GM21786 (cell line): ENCODE data around the gene F2R.
"Not testable (repeated sequence)": the region's sequence is repeated elsewhere in the genome, so short reads cannot be mapped to it uniquely, and the experiment has no call there.

Source experiments
- ATAC-seq: cut with Tn5 transposase; IDR thresholded peaks from one replicate; pipeline ENCODE4 v1.9.1; 2021; ENCODE audit not compliant: unreplicated experiment

Gene F2R

DNA sequence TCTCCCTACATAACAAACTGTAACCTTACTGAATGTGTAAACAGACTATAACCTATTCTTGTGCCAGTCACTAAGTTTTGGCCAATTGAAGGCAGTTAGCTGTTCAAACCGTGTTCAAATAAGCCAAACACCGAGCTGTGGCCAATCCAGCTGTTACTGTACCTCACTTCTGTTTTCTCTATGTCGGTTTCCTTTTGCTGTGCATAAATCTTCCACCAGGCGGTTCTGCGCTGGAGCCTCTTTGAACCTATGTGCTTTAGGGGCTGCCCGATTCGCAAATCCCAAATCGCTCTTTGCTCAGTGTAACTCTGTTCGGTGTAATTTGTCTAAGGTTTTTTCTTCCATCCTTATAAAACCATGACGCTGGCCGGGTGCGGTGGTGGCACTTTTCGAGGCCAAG is 31.8 kb downstream of the F2R start:
- no peak for ATAC-seq

DNA sequence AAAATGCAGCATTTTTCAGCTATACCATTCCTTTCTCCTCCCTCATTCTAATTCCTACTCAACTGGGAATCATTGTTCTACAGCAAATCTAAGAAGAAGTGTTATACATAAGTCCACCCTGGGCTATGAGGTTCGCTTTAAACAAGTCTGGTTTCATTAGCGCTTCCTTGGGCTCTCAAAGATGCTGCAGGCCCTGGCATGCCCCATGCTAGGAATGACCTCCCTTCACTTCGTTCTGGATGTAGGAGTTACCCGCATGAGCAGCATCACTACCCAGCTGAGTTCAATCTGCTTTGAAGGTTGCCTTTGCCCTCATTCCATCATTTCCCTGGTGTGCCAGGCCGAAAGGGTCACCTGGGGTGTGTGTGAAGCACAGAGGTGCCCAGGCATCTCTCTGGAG is 35.4 kb downstream of the F2R start:
- ATAC-seq = no peak

DNA sequence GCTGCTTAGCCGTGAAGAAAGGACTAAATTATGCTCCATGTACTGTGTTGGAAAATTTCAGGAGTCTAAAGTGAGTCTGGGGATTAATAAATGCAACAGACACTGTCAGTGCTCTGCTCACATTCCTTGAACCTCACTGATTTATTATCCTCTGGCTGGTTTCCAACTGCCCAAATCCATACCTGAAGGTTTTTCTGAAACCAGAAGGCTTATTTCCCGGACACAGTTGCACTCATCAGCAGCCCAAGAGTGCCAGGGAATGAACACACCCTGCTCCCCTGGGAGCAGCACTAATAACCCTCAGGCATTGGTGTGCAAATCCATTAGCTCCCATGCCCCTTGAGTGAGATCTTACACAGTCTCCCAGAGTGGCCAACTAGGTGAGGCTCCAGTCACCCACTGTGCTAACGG is 38.7 kb downstream of the F2R start:
- no peak for ATAC-seq

DNA sequence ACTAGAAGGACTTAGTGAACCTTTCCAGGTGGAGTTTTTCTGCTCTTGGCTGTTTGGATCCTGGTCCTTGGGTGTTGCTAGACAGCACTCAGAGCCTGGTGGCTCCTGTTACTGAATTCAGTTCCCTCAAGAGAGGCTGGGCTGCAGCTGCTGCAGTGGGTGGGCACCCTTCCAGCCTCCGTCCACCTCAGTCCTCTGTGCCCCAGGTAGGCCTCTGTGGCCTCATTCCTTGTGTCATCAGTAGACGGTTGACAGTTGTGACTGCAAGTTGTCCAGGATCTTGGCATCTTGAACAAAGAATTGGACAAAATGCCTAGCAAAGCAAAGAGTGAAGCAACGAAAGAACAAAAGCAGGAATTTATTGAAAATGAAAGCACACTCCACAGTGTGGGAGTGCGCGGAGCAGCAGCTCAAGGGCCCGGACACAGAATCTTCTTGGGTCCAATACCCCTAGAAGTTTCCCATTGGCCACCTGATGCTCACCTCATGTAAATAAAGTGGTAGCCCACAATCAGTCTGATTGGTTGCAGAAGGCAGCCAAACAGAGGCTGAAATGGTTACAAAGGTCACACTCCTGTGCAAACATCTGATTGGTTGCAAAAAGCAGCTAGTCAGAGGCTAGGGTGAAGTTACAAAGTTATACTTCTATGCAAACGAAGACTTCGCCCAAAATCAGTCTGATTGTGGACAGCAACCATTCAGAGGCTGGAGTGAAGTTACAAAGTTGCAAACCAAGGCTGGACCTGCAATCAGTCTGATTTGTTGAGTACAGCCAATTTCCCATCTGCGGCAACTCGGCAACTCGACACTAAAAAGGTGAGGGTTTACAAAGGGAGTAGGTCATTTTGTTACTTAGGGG is 40.1 kb downstream of the F2R start:
- no peak for ATAC-seq

DNA sequence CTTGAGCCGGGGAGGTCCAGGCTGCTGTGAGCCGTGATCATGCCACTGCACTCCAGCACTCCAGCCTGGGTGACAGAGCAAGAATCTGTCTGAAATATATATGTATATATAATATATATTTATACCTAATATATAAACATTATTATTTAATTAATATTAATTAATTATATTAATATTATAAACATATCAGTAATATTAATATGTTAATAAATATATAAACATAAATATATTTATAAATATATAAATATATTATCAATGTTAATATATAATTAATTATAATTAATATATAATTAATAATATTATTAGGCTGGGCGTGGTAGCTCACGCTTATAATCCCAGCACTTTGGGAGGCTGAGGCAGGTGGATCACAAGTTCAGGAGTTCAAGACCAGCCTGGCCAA is 41.1 kb downstream of the F2R start:
- no peak for ATAC-seq

DNA sequence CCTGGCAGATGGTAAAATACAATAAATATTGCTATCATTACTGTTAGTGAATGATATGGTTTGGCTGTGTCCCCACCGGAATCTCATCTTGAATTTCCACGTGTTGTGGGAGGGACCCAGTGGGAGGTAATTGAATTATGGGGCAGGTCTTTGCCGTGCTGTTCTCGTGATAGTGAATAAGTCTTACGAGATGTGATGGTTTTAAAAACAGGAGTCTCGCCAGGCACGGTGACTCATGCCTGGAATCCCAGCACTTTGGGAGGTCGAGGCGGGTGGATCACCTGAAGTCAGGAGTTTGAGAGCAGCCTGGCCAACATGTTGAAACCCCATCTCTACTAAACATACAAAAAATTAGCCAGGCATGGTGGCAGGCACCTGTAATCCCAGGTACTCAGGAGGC is 45.2 kb downstream of the F2R start:
- ATAC-seq = not testable (repeated sequence)

DNA sequence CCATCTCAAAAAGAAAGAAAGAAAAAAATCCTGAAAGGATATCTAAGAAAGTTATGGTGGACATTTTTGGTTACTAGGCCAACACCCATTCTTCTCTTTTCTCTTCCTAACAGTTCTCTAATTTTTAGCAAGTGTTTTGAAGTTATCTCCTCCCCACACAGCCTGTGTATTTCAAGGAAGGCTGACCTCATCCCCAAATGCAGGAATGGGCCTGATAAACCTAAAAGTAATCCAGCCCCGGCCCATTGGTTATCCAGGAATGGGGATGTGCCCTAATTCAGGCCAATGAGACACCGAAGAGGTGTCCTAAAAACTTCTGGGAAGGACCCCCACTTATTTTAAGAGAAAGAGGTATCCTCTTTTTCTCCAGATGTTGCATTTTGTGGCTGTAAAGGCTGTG is 46.6 kb downstream of the F2R start:
- no peak for ATAC-seq

DNA sequence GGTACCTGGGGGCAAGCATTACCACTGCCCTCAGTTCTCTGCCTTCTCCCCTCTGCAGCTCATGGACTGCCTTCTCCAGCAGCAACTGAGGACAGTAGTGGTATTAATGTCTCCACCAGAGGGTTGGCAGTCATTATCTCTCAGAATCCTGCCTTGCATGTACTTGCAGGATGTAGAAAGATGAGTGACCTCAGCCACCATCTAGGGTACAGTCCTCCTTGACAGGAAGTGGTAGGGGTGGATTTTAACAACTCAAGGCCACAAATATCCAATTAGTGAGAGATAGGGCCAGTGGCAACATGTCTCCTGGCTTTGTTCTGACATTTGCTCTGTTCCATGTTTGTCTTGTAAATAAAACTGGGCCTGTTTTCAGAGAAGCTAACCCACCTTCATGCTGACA is 47.2 kb downstream of the F2R start:
- no peak for ATAC-seq

DNA sequence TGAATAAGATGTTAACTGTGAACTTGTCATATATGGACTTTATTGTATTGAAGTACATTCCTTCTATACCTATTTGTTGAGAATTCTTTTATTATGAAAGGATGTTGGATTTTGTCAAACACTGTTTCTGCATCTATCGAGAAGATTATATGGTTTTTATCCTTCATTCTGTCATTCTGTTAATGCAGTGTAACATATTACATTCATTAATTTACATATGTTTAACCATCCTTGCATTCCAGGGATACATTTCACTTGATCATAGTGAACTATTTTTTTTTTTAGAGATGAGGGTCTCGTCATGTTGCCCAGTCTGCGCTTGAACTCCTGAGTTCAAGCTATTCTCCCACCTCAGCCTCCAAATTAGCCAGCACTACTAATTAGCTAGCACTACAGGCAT is 48.4 kb downstream of the F2R start:
- no peak for ATAC-seq

DNA sequence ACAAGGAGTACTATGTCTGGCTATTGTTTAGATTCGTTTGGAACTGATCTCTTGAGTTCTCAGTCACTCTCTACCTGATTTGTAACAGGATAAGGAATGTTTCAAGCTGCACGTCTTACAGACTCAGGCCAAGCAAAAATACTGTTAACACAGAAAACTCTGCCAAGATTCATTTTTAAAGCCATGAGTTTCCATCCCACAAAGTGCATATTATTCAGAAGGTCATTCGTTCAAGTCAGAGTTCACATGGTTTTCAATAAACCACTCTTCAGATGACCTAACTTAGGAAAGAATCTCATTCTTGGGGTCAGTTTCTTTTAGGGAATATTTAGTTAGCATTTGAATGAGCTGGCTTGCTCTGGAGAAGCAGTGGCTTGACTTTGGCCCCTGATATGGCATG is 49.3 kb downstream of the F2R start:
- ATAC-seq = no peak

DNA sequence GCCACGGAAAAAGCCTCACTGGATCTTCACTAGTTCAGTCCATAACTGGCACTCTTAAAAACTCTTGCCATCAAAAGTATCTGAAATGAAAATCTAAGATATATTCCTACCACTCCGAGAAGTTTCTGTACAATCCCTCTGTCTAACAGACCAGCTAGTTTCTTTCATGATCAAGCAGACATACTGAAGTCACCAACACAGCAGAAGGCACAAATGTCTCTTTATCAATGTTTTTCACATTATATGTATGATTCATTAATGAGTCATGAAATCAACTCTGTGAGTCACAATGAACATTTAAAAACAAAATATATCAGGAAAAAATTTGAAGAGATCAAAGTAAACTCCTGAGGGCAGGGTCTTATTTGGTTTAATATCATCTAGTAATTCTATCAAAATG is 50.8 kb downstream of the F2R start:
- ATAC-seq = no peak

DNA sequence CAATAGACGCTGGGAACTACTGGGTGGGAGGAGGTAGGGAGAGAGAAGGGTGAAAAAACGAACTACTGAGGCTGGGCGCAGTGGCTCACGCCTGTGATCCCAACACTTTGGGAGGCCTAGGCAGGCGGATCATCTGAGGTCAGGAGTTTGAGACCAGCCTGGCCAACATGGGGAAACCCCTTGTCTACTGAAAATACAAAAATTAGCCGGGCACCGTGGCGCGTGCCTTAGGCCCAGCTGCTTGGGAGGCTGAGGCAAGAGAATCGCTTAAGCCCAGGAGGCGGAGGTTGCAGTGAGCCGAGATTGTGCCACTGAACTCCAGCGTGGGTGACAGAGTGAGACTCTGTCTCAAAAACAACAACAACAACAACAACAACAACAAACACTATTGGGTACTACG is 55.1 kb downstream of the F2R start:
- not testable (repeated sequence) for ATAC-seq

DNA sequence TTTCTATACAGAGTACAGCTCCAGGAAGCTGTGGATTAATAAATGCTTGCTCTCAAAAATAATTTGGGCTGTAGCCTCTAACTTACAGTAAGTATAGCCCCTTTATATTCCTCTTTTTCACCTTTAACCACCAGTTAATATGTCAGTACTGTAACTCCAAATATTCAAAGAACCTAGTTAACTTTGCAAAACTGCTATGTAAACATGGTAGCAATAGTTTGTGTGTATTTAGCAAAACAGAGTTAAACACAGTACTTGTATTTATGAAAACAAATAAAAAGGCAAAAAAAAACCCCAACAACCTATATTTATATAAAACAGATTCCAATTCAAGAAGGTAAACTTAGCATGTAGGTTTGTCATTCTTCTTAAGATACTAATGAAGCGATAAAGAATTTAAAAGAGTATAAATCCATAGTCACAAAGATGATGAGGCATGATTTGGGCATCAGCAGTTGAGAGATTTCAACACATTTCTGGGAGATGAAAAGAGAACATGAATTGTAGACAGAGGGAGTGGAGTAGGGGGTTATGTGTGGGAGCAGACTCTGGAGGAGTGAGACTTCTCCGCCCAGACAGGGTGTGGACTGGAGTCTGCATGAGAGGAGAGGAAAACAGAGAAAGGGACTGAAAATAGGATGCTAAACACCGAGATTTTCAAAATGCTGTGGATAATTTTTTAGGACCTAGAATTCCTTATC is 55.9 kb downstream of the F2R start:
- no peak for ATAC-seq

DNA sequence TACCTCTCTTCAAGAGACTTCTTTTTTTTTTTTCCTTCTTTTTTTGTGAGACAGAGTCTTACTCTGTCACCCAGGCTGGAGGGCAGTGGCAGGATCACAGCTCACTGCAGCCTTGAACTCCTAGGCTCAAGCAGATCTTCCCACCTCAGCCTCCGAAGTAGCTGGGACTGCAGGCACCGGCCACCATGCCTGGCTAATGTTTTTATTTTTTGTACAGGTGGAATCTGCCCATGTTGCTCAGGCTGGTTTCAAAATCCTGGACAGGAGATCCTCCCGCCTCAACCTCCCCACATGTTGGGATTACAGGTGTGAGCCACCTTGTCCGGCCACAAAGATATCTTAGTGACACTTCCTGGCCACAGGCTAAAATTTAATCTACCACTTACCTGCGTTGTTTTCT is 60.0 kb downstream of the F2R start:
- ATAC-seq = no peak

DNA sequence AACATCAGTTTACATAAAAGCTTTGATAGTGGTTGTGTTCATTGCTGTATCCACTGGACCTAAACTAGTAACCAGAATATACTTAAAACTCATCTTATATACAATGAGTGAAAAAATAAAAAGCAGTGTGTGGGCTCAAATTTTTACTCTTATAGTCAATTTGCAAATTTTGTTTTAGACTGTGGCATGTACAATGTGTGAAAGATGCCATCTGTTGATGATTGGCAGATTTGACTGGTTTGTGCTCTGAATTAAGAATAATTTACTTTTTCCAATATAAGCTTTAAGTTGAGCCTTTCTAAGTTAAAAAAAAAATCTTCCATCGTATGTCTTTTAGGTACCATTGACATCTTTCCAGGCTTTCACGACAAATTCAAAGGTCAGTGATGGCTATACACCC is 60.5 kb downstream of the F2R start:
- ATAC-seq = no peak

DNA sequence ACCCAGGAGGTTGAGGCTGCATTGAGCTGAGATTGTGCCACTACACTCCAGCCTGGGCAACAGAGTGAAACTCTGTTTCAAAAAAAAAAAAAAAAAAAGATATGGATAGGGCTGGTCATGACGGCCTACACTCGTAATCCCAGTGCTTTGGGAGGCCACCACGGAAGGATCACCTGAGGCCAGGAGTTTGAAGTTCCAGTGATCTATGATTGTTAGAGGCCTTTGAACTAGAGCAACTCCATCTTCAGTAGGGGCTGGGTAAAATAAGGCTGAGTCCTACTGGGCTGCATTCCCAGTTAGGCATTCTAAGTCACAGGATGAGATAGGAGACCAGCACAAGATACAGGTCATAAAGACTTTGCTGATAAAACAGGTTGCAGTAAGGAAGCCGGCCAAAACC is 64.7 kb downstream of the F2R start:
- not testable (repeated sequence) for ATAC-seq

DNA sequence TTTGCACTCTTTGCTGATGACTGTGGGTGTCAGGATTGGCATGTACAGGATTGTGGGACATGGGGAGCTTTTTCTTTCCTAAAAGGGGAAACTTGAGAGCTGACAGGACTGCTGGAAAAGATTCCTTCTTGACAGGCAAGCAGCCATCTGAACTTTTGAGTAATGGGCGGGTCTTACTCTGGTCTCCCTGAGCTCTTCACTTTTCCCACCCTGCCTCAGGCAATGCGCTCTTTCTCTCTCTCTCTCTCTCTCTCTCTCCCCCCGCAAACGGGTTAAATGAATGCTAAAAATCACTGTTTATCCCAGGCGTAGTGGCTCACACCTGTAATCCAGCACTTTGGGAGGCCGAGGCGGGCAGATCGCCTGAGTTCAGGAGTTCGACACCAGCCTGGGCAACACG is 65.8 kb downstream of the F2R start:
- no peak for ATAC-seq

DNA sequence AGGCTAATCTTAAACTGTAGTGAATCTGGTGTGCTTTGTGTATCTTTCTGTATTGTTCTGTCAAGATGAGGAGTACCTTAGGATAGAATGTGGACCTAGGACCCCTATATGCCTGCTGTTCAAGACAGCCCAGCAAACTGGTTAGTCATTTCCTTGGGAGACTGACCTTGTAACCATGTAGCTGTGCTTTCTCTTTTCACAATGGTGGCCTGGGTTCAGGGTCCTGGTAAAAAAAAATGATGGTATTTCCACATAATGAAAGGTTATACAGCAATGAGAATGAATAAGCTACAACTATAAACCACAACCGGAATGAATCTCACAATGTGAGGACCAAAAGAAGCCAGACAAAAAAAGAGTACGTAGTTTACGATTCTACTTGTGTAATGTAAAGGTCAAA is 66.5 kb downstream of the F2R start:
- no peak for ATAC-seq
